Superior temporal gyrus (tissue), 1 donor: Measurements from ENCODE around the gene FYN.
A peak's percentile ranks its signal among the peaks of the same experiment; 100 is the strongest.
"Not testable (repeated sequence)": the region's sequence is repeated elsewhere in the genome, so short reads cannot be mapped to it uniquely, and the experiment has no call there.

Experiments
- DNase-seq: peaks from one replicate; pipeline ENCODE4 v3.0.0-alpha.2; 2016; ENCODE audit errors: extremely low spot score

The FYN gene

DNA sequence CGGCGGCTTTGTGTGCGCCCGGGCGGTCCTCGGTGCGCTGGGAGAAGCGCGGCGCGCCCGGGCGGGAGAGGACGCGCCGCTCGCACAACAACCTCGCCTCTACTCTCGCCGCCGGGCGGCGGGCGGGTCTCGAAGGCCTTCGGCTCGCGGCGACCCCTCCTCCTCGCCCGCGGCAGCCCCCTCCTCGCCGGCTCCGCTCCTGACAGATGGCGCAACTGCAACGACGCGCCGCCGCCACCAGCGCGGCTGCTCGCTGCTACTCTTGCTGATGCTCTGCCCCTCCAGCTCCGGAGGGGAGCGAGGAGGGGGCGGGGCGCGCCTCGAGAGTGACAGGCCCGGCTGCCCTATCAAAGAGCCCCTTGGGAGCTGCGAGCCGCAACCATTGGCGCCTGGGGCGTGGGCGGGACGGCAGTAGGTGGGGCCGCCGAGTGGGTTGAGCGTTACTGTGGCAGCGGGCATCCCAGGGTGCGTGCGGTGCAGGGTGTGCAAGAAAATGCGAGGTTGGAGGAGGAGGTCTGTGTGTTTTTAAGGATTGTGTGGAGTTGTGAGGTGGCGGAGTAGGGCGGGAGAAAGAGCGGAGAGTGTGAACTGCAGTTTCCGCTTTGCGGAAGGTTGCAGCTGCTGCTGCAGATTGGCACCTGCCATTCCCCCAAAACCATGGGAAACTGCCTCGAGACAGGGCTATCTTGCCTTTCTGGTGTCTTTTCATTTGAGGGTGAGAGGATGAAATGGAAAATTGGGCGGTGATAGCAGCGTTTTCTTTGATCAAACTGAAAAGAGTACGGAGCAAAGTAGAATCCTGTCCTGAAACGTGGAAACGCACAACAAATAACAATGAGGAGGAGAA, at the start of gene FYN:
Gene FYN (minus strand): TSS at position 275 of the 847 bp plus-strand sequence. CDS start 153,401 bp downstream, outside the sequence.
- DNase-seq, result peak; percentile 98

DNA sequence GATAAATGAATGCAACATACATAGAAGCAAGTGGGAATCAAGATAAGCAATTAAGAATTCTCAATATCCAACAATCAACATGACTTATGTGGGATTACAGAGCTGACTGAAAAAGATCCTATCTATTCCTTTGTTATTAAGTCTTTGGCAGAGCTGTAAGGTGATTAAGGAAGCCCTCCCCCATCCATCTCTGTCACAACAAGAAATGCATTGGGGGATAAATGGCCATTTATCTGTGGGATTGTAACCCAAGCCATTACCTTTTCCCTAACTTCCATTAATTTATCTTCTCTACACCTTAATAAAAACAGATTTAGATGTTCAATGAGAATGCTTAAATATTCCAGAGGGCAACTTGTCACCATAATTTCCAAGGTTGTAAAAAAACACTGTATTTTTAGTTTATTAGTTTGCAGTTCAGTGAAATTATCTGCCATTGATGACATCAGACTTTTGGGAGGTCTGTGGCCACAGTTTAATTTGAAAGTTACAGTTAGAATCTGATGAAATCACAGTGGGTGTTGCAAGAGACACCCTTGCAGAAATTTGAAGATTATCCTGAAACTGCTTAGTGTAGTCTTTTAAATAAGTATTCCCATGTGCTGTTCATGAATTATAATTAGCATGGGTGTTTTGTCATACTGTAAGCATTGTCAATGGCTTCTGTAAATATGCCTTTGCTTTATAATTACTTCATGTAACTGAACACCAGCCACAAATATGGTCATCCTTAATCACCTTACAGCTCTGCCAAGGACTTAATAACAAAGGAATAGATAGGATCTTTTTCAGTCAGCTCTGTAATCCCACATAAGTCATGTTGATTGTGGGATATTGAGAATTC, 49.4 kb upstream of the FYN start:
- no peak for DNase-seq

DNA sequence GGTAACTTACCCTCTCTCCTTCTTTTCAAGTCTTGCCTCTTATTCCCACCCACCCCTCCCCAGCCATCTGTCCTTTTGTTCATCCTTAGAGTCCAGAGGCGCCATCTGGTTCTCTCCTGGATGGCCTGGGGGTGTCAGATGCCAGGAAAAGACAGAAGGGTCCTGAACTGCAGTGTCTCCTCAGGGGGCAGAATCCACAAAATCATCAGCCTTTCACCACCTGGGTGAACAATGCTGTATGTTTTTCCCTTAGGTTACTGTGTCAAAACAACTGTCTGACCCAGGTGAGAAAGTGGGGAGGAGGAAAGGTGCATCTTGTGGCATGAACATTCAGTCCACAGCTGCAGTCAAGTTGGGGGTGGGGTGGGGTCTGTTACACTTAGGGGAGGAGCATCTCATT, 47.9 kb upstream of the FYN start:
- DNase-seq, result no peak

DNA sequence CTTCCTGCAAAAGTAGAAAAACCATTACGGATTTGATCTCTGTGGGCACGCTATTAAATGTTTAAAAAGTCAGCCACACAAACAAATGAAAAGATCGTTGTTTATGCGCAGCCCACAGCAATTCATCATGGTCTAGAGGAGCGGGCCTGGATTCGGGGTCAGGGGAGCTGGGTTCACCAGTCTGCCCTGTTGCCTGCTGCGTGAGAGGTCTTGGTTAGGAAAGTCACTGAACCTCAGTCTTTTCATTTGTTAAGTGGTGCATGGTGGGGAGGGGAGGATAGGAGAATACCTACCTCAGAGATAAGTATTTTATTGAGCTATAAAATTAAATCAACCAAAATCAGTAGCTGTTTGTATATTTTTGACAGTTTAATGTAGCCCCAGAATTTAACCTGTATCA, 47.3 kb upstream of the FYN start:
- no peak for DNase-seq

DNA sequence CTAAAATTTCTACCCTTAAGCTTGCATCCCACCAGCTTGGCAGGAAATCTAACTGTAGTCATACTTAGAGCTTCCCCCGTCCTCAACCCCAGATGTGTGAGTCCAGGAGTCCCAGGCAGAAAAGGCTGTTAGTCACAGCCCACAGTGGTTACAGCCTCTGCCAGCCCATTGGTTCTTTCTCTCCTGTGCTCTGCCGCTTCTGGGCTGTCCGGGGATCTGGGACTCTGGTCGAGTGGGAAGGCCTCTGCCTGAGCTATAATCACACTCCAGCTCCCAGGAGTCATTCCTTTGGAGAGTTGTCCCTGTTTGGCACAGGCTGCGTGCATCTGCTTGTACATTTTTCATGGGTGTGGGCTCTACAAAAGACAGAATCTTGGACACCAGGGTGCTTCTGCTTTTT, 45.6 kb upstream of the FYN start:
- DNase-seq, result no peak

DNA sequence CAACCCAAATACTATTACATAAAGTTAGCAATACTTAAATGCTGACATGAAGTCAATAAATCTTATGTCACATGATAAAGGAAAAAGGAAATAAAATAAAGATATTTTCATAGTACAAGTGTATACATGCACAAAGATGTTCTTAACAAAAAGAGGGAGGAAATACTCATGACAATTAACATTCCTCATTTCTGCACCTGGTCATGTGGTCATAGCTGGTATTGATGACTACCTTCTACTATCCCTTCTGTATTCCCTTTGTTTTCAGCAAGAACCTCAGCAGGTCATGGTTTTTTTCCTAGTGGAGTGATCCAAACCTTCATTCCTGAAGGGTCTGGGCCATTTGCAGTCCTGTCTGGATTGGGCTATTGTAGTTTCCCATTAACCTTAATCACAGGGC, 43.5 kb upstream of the FYN start:
- no peak for DNase-seq

DNA sequence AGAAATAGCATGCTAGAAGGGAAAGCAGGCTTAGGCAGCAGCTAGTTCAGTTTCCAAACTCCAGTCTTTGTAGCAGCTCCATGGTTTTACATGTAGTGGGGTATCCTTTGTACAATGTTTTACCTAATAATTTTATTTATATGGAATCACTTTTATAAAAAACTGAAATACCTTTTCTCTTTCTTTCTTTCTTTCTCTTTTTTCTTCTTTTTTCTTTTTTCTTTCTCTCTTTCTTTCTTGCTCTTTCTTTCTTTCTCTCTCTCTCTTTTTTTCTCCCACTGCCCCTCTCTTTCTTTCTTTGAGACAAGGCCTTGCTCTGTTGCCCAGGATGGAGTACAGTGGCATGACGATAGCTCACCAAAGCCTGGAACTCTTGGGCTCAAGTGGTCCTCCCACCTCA, 41.4 kb upstream of the FYN start:
- DNase-seq, result no peak

DNA sequence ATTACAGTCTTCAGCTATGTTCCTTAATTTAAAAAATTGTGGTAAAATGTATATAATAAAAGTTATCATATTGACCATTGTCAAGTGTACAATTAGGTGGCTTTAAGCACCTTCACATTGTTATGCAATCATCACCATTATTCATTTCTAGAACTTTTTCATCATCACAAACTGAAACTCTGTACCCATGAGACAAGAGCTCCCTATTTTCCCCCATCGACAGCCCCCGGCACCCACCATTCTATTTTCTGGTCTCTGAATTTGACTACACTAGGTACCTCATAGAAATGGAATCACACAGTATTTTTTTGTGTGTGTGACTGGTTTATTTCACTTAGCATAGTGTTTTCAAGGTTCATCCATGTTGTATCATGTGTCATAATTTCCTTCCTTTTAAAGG, 39.7 kb upstream of the FYN start:
- DNase-seq, result no peak

DNA sequence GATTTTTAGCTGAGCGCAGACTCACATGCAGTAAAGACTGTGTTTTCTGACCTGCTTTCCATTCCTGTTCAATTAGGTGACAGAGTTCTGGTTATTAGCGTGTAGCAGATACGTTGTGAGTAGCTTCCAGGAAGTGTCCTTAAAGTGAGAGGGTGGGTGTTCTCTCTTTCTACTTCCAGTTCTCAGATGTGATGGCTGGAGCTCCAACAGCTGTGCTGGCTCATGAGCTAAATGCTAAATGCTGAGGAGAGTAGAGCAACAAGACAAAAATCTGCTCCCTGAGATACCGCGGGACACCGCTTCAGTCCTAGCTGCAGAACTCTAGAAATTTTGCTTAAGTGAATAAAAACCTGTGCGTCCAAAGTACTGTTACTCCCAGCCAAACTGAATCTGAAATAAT, 38.2 kb upstream of the FYN start:
- DNase-seq, result no peak

DNA sequence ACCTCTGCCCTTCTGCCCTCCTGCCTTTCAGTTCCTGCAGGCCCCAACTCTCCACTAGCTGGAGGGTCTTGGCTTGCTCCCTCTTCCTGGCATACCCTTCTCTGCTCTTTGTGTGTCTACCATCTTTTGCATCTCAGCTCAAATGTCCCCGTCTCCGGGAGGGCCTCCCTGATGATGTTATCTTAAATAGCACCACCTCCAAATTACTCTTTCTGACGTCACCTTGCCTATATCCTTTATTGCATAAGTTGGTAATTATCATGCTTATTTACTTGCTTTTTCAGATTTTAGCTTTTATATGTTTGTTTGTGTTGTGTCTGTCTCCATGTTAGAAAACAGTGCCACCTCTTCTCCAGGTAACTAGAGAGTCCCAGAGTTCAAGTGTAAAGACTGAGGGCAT, 36.0 kb upstream of the FYN start:
- DNase-seq, result no peak

DNA sequence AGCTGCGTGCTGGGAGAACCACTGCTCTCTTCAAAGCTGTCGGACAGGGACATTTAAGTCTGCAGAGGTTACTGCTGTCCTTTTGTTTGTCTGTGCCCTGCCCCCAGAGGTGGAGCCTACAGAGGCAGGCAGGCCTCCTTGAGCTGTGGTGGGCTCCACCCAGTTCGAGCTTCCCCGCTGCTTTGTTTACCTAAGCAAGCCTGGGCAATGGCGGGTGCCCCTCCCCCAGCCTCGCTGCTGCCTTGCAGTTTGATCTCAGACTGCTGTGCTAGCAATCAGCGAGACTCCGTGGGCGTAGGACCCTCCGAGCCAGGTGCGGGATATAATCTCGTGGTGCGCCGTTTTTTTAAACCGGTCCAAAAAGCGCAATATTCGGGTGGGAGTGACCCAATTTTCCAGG, 35.1 kb upstream of the FYN start:
- not testable (repeated sequence) for DNase-seq

DNA sequence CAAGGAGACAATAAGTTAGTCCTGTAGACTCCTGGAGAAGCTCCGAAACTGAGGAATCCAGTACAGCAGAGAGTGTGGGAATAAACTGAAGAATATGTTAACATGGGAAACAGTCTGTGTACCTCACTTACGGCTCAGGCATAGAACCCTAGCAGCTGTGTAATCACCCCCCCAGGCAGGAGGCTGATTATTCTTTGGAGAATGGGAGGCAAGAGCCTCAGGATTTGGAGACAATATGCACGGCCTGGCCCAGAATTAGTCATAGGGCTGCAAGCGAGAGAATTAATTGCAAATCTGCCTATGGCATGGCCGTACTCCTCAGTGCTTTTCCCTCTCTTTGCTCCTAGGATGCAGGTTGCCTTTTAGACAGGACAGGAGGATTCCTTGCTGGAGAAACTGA, 27.5 kb upstream of the FYN start:
- no peak for DNase-seq

DNA sequence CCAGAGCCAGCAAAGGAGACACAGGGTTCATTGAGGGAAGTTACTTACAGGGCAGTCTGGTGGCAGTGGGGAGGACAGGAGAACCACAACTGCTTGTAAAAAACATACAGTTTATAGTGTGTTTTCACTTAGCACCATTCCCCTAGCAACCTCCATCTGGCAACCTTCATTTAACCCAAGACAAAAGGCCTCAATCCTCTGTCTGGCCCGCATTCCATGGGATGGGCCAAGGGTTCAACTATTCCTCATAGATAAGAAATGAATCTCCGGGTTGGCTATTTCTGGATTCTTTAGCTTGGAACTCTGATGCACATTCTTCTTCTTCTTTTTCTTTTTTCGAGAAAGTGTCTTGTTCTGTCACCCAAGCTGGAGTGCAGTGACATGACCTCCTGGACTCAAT, 26.3 kb upstream of the FYN start:
- no peak for DNase-seq

DNA sequence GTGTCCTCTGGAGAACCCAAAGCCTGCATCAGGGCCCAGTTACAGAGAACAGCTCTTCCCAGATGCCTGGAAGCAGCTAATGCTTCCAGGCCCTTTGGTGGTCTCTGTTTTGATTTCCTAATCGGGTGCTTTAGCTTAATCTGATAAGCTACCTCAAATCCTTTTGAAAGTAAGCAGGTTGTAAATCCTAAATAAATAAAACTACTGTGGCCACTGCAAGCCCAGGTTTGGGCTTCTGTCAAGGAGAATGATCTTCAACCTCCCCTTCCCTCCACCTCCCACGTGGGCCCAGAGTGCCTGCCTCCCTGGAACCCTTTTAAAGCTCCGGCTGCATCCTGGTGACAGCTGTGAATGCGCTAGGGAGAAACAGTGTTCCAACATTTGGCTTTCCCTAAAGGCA, 25.2 kb upstream of the FYN start:
- no peak for DNase-seq

DNA sequence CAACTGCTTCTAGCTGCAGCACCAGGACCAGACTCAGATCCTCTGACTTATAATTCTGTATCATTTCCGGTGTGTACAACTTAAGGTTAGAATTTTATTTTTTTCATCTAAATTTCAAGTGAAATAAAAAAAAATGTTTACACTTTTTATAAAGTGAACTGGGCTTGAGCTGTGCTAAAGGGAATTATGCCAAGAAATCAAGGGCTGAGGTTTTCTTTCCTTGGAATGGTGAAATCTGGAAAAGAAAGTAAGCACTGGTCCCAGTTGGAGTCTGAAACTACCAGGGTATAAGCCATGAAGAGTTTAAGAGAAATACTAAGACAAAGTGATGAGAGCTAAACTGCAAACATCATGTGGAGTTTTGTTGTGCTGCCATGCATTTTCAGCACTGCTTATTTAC, 21.7 kb upstream of the FYN start:
- no peak for DNase-seq

DNA sequence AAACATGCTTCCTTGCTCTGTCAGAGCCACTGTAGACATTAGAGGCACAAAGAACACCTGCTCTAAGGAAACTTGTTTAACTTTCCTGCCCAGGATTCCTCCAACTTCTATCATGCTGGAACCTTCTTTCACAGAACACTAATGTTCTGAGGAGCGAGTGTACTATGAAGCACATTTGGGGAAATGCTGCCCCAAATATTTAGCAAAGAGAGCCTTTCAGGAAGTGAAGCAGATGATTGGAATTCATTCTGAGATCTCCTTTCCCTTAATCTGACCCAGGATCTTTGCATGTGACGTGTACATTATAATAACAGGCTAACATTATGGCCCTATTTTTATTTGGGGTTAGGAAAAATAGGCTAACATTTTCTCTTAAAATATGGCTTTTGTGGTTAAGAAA, 21.0 kb upstream of the FYN start:
- DNase-seq, result no peak

DNA sequence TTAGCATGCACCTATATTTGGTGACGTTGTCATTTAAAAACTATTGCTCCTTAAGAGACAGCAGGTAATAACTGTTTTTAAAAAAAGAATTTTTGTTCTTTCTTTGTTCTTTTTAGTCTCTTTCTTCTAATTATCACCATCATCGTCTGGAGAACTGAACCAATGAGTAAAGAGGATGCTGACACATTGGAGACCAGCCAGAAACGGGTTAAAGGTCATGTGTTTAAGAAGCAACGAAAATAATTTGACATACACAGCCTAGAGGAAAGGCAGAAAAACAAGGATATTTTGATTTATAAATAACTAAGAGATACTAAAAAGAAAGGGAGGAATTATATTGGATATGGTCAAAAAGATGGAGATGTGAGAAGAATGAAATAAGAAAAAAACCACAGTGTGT, 19.2 kb upstream of the FYN start:
- no peak for DNase-seq

DNA sequence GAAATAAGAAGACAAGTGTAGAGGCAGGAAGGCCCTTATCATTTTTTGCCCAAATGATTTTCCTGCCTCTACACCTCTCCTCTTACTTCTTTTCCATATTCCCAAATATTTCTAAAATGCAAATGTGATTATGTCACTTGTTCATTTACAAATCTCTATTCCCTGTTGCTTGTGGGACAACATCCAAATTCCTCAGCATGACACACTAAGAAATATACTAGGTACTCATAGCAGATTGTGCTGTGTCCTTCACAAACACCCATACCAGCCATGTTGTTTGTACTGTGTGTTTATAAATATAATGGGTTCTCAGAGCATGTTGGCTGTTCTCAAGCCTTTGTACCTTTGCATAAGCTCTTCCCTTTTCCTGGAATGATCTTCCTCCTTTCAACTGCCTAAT, 17.7 kb upstream of the FYN start:
- no peak for DNase-seq

DNA sequence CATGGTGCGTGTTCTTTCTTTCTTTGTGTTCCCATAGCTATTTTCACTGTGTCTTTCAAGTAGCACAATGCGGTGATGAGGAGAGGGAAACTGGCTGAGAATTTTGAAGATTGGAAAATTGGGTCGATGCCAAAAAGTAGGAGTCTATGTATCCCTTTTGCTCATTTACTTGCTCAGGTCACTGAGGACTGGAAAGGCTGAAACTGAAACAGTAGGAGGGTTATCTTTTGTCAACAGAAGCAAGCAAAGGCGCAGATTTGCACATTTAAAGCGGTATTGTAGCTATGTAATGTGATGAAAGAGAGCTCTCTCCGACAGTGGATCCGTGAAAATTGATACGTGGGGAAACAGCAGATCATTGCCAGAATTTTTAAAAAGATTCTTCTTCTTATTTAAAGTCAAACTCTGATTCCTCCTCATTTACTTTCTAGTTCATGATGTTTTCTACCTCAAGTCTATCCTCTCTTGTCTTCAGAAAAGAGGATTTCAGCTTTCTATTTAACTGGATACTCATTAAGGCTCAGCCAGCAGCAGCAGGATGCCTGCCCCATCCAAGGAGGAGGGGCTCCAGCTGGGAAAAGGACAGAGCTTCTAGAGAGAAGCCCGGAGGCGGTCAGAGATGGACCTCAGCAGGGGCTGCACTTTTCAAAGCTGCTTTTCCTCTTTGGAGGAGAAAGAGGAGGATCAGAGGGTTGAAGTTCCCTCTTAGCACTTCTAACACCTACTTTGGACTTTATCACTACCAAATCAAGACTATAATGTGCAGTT, 15.9 kb upstream of the FYN start:
- peak; percentile 65 for DNase-seq

DNA sequence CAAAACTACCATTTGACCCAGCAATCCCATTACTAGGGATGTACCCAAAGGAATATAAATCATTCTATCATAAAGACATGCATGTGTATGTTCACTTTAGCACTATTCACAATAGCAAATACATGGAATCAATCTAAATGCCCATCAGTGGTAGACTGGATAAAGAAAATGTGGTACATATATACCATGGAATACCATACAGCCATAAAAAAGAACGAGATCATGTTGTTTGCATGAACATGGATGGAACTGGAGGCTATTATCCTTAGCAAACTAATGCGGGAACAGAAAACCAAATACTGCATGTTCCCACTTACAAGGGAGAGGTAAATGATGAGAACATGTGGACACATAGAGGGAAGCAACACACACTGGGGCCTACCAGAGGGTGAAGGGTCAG, 13.5 kb upstream of the FYN start:
- DNase-seq, result not testable (repeated sequence)

DNA sequence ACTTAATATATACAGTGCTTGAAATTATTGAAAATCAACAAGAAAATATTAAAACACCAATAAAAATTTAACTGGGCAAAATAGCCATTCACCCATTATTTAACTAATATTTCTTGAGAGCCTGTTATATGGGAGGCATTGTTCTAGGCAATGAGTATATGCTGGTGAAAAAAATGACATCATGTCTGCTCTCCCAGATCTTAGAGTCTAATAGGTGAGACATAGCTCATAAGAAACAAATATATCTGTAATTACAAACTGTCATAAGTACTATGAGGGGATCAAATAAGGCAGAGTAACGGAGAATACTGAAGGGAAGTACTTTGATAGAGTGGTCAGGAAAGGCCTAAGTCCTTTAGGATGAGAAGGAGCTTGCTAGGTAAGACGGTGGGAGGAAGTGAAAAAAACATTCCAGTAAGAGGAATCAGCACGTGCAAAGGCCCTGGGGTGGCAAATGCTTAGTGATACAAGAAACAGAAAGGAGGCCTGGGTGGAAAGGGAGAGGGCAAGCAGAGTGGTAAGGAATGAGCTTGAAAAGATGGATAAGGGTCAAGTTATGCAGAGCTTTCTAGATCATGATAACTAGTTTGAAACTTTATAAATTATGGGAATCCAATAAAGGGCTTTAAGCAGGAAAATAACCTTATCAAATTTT, 12.2 kb upstream of the FYN start:
- no peak for DNase-seq

DNA sequence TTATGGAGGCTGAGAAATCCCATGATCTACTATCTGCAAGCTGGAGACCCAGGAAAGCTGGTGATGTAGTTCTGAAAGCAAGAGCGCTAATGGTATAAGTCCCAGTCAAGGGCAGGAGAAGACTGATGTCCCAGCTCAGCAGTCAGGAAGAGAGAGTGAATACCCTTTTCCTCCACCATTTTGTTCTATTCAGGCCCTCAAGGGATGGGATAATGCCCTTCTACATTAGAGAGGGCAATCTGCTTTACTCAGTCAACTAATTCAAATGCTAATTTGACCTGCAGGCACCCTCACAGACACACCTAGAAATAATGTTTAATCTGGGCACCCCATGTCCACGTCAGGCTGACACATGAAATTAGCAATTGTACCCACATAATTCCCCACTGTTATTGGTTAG, 10.8 kb upstream of the FYN start:
- DNase-seq, result no peak
